Skeletal muscle tissue (tissue), 4 donors: Measurements from ENCODE around the gene CD4. TPM values are rescaled to one million over a fixed set of nuclear protein-coding genes. Genes with fewer than 3 reads are reported as not detected.
A peak's percentile ranks its signal among the peaks of the same experiment; 100 is the strongest.

Experiments
- H3K27ac ChIP-seq: one replicate; pipeline ENCODE4 v1.7.0; 2013; ENCODE audit warnings: mild to moderate bottlenecking, low read depth, low read length, inconsistent platforms
- H3K27me3 ChIP-seq, 3 donors: one replicate each; pipeline ENCODE4 v1.7.0; 2013; ENCODE audit warnings: low read length in 3 of 3; ENCODE audit not compliant: control insufficient read depth in 3 of 3, insufficient read depth in 3 of 3
- H3K36me3 ChIP-seq, 3 donors: one replicate each; pipeline ENCODE4 v1.7.0; 2013; ENCODE audit warnings: low read length in 3 of 3; ENCODE audit not compliant: control insufficient read depth in 3 of 3, insufficient read depth in 3 of 3
- H3K4me1 ChIP-seq, 3 donors: one replicate each; pipeline ENCODE4 v1.7.0; 2013; ENCODE audit warnings: low read length in 3 of 3, mild to moderate bottlenecking in 3 of 3; ENCODE audit not compliant: control insufficient read depth in 3 of 3, insufficient read depth in 3 of 3
- H3K4me3 ChIP-seq, 3 donors: one replicate each; pipeline ENCODE4 v1.7.0; 2013; ENCODE audit warnings: low read length in 3 of 3
- H3K9ac ChIP-seq, 3 donors: one replicate each; pipeline ENCODE4 v1.7.0; 2013; ENCODE audit warnings: low read length in 3 of 3, mild to moderate bottlenecking in 3 of 3, moderate library complexity in 2 of 3, low read depth in 1 of 3
- H3K9me3 ChIP-seq, 3 donors: one replicate each; pipeline ENCODE4 v1.7.0; 2013; ENCODE audit warnings: low read length in 3 of 3; ENCODE audit not compliant: control insufficient read depth in 3 of 3
- total RNA-seq: library from RNA; depleted of rRNA; stranded (reverse); fragments of >200 nt; gene quantifications from one replicate; pipeline ENCODE4 v1.2.3, GENCODE V29; 2014
- donor health status: Osteomylitis.

Gene CD4
- total RNA-seq, 1 donor from 2014 or later = 6.8 TPM

DNA sequence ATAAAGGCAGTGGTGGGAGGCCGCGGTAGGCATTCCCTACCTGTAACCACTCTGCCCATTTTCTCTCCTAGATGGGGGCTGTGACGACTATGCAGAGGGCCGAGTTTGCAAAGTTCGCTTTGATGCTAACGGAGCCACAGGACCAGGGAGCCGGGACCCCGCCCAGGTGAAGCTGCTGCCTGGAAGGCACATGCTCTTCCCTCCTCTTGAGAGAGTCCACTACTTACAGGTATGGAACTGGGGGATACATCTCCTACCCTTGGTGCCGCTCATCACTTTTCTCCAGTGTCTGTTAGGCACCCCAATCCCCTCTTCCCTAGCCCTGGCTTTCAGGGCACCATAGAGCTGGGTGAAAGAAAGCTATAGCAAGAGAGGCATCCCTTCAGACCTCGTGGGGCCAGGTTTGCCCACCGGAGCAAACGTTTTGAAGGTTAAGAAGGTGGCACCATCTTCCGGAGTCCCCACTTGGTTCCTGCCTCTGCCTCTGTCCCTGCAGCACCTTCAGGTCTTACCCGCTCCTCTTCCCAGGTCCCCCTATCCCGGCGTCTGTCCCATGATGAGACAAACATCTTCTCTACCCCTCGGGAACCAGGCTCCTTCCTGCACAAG, 36.9 kb downstream of the CD4 start:
- H3K4me3 ChIP-seq = no peak overlapping the region
- peaks cover 36 to 85% (median 65%) of the 10 kb centered on the region in 3 donors for H3K27me3 ChIP-seq
- peaks cover 28 to 31% (median 31%) of the 10 kb centered on the region in 3 donors for H3K4me1 ChIP-seq
- no peak overlapping the region for H3K27ac ChIP-seq
- H3K36me3 ChIP-seq = peaks cover 0 to 3% (median 0%) of the 10 kb centered on the region in 3 donors
- H3K9me3 ChIP-seq = no peaks in the 10 kb centered on the region
- H3K9ac ChIP-seq = no peak overlapping the region

DNA sequence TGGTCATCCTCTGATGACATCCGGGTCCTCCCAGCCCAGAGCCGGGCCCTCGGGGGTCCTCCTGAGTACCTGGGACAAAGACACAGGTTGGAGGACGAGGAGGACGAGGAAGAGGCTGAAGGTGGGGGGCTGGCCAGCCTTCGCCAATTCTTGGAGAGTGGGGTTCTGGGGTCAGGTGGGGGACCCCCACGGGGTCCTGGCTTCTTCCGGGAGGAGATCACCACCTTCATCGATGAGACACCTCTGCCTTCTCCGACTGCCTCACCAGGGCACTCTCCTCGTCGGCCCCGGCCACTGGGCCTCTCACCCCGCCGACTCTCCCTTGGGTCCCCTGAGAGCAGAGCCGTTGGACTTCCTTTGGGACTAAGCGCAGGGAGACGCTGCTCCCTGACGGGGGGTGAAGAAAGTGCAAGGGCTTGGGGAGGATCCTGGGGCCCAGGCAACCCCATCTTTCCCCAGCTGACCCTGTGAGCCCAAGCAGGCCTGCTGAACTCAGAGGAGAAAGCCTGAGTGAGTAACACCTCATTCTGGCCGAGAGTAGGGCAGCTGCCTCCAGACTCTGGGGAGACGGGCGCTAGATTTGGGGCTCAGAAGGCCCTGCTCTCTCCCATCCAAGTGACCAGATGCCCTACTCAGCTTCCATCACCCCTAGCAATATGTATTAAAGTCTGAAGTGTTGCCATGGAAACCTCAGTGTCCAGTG, 37.6 kb downstream of the CD4 start:
- peaks cover 36 to 82% (median 63%) of the 10 kb centered on the region in 3 donors for H3K27me3 ChIP-seq
- H3K27ac ChIP-seq = peak overlapping the region; percentile 25
- peak overlapping the region in 1 of 3 donors; percentile 43 for H3K4me3 ChIP-seq
- H3K4me1 ChIP-seq = peaks cover 25 to 30% (median 28%) of the 10 kb centered on the region in 3 donors
- no peaks in the 10 kb centered on the region for H3K9me3 ChIP-seq
- H3K36me3 ChIP-seq = peaks cover 0 to 3% (median 0%) of the 10 kb centered on the region in 3 donors
- peak overlapping the region in 1 of 3 donors; percentile 25 for H3K9ac ChIP-seq

DNA sequence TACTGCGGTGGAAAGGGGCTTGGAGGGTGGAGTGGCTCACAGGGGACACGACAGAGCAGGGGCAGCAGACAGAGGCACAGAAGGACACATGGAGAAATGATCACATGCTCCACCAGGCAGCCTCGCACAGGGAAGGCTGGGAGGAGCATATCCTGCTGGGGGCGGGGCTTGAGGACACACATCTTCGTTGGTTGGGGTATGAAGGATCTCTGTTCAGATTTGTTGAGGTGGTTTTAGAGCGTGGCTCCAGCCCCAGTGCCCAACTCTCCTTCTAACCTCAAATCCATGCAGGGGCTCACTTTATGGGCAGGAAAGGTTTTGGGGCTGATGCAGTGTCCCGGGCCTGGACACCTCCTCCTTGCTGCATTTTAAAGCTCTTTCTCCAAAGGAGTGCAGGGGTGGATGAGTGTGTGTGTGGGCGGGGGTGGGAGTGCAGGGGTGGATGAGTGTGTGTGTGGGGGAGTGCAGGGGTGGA, 38.1 kb downstream of the CD4 start:
- H3K9me3 ChIP-seq = no peaks in the 10 kb centered on the region
- H3K4me3 ChIP-seq = peak overlapping the region in 1 of 3 donors; percentile 43
- H3K9ac ChIP-seq = peak overlapping the region in 1 of 3 donors; percentile 16
- peaks cover 0 to 3% (median 0%) of the 10 kb centered on the region in 3 donors for H3K36me3 ChIP-seq
- peak overlapping the region; percentile 25 for H3K27ac ChIP-seq
- peaks cover 20 to 24% (median 22%) of the 10 kb centered on the region in 3 donors for H3K4me1 ChIP-seq
- H3K27me3 ChIP-seq = peaks cover 32 to 76% (median 57%) of the 10 kb centered on the region in 3 donors

DNA sequence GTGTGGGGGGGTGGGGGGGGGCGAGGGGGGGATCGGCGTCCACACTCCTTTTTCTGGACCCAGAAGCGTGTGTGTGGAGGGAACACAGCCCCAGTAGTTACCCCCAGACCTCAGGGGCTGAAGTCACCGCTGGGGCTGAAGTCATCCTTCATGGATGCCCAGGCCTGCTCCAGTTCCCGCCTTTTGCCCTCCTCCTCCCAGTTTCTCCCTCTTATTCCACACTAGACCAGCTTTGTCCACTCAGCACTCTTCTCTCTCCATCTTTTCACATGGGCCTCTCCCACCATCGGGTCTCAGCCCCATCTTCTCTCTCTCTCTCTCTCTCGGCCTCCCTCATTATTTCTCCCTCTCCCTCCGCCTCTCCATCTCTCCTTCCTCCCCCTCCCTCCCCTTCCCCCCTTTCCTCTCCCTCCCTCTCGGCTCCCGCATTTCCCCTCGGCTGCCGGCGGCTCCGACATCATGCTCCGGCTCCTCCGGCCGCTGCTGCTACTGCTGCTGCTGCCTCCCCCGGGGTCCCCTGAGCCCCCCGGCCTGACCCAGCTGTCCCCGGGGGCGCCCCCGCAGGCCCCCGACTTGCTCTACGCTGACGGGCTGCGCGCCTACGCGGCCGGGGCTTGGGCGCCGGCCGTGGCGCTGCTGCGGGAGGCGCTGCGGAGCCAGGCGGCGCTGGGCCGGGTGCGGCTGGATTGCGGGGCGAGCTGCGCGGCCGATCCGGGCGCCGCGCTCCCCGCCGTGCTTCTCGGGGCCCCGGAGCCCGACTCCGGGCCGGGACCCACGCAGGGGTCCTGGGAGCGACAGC, 38.9 kb downstream of the CD4 start, which contains the start of gene P3H3:
P3H3 (plus strand) TSS at position 426 of the 799 bp plus-strand sequence; CDS start at position 460, 34 bp downstream.
- H3K27me3 ChIP-seq = peaks cover 29 to 70% (median 52%) of the 10 kb centered on the region in 3 donors
- H3K4me1 ChIP-seq = peaks cover 20 to 23% (median 22%) of the 10 kb centered on the region in 3 donors
- peak within 1 kb of the TSS; percentile 69 to 74 (median 69) for H3K4me3 ChIP-seq

DNA sequence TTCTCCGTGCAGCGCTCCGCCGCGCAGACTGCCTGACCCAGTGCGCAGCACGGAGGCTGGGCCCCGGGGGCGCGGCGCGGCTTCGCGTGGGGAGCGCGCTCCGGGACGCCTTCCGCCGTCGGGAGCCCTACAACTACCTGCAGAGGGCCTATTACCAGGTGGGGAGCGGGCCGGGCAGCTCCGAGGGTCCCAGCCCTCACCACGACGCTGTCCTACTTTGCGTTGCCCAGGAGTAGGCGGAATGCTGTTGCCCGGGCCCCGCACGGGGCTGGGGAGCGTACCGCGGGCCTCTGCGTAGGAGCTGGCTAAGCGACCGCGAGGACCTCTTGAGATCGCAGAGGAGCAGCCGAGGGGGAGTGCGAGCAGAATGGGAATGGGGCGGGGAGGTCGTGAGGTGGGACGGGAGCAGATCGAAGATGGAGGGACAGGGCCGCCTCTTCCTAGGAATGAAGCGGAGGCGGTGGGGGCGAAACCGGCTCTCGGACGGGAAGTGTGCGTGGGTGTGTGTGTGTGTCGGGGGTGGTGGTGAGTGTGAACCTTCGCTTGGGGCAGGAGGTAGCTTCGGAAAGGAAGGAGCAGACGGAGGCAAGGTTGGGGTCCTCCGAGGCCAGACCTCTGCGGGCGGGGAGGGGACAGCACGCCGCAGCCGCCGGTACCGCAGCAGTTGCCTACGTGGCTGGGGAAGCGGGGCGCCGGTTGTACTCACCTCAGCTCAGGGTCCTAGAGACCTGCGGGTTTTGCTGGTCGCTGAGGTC, 39.6 kb downstream of the CD4 start:
- Histone ChIP-seq H3K9me3 (no peaks in the 10 kb centered on the region), H3K27me3 (peaks cover 25 to 64% (median 47%) of the 10 kb centered on the region in 3 donors), H3K4me1 (peaks cover 22 to 24% (median 23%) of the 10 kb centered on the region in 3 donors), H3K4me3 (peak overlapping the region; percentile 67 to 74 (median 69)), H3K36me3 (peaks cover 0 to 7% (median 0%) of the 10 kb centered on the region in 3 donors), H3K27ac (peak overlapping the region; percentile 47), H3K9ac (peak overlapping the region; percentile 56 to 79 (median 77))

More for the DNA sequence above, 38.9 kb downstream of the CD4 start, which contains the start of gene P3H3:
- H3K27ac ChIP-seq = peak within 1 kb of the TSS; percentile 47
- H3K36me3 ChIP-seq = peaks cover 0 to 3% (median 0%) of the 10 kb centered on the region in 3 donors
- H3K9ac ChIP-seq = peak within 1 kb of the TSS; percentile 56 to 79 (median 77)
- no peaks in the 10 kb centered on the region for H3K9me3 ChIP-seq

DNA sequence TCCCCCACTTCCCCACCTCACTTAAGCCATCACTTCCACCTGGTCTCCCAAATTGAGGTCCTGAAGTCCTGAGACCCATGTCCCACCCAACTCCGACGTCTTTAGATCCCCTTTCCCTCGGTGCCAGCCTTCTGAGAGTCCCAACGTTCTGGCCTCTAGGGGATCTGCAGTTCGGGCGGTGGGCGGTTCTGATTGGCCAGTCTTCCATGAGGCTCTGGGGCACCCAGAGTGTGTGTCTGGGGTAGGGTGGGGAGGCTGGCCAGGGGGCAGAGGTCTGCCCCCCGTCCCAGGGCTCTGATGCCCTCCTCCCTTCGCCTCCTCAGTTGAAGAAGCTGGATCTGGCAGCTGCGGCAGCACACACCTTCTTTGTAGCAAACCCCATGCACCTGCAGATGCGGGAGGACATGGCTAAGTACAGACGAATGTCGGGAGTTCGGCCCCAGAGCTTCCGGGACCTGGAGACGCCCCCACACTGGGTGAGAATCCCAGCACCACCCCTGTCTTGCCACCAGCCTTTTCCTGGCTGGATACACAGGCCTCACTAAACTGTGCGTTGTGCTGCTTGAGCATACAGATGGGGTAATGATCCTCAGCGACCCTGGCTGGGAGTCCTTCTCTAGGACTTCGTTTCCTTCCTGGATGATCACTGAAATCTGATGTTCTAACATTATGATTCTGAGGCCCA, 40.4 kb downstream of the CD4 start:
- H3K27ac ChIP-seq = peak overlapping the region; percentile 47
- no peaks in the 10 kb centered on the region for H3K9me3 ChIP-seq
- H3K27me3 ChIP-seq = peaks cover 21 to 56% (median 41%) of the 10 kb centered on the region in 3 donors
- H3K9ac ChIP-seq = peak overlapping the region; percentile 56 to 79 (median 77)
- peaks cover 22 to 24% (median 23%) of the 10 kb centered on the region in 3 donors for H3K4me1 ChIP-seq
- peak overlapping the region; percentile 67 to 74 (median 69) for H3K4me3 ChIP-seq
- H3K36me3 ChIP-seq = peaks cover 0 to 7% (median 0%) of the 10 kb centered on the region in 3 donors

DNA sequence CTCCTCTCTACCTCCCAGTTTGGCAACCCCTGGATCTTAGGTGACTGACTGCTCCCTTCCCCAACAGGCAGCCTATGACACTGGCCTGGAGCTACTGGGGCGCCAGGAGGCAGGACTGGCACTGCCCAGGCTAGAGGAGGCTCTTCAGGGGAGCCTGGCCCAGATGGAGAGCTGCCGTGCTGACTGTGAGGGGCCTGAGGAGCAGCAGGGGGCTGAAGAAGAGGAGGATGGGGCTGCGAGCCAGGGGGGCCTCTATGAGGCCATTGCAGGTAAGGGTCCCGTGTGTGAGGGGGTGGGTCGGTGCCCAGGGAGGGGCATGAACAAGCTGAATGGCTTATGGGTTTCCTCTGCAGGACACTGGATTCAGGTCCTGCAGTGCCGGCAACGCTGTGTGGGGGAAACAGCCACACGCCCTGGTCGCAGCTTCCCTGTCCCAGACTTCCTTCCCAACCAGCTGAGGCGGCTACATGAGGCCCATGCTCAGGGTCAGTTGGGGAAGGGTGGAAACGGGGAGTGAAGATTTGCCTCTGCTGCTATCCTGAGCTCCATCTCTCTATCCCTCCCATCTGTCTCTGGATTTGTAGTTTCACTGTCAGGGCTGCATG, 41.1 kb downstream of the CD4 start:
- H3K9me3 ChIP-seq = no peaks in the 10 kb centered on the region
- H3K9ac ChIP-seq = no peak overlapping the region
- peaks cover 14 to 49% (median 34%) of the 10 kb centered on the region in 3 donors for H3K27me3 ChIP-seq
- peaks cover 0 to 7% (median 0%) of the 10 kb centered on the region in 3 donors for H3K36me3 ChIP-seq
- peaks cover 18 to 24% (median 20%) of the 10 kb centered on the region in 3 donors for H3K4me1 ChIP-seq
- H3K27ac ChIP-seq = no peak overlapping the region
- H3K4me3 ChIP-seq = no peak overlapping the region

DNA sequence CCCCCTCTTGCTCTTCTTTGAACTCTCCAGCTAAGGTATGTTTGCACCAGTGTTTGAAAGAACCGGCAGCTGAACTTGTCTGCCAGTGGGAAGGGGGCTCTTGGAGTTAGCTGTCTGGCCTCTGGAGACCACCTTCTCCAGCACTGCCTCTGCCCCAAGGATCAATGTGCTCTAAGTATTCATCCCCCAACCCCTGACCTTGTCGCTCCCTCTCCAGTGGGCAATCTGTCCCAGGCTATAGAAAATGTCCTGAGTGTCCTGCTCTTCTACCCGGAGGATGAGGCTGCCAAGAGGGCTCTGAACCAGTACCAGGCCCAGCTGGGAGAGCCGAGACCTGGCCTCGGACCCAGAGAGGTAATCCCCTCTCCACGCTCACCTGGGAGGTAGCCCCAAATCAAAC, 41.7 kb downstream of the CD4 start:
- Histone ChIP-seq H3K36me3 (peaks cover 0 to 7% (median 0%) of the 10 kb centered on the region in 3 donors), H3K27me3 (peaks cover 9 to 43% (median 28%) of the 10 kb centered on the region in 3 donors), H3K9ac (no peak overlapping the region), H3K4me1 (peaks cover 16 to 23% (median 19%) of the 10 kb centered on the region in 3 donors), H3K27ac (no peak overlapping the region), H3K4me3 (no peak overlapping the region), H3K9me3 (no peaks in the 10 kb centered on the region)
